Activated T-helper 1 cell treated with anti-CD3 and anti-CD28 coated beads, Interleukin-12 subunit alpha, Interleukin-12 subunit beta, Interleukin-2, Interleukin-4 antibody, amounts not matched to agents 30 ng/mL and 10 ng/mL and 1 ng/mL, durations not matched to agents 14 hours and 24 hours and 36 hours (primary cell): ENCODE data around the gene TSTD2. TPM values are rescaled to one million over a fixed set of nuclear protein-coding genes. Genes with fewer than 3 reads are reported as not detected.

Experiments used
- DNase-seq: peaks from one replicate; pipeline ENCODE4 v3.0.0; 2021; ENCODE audit warnings: low spot score
- H3K27ac Mint-ChIP-seq: one replicate; pipeline ENCODE4 v1.8.0; 2021; ENCODE audit warnings: mild to moderate bottlenecking, mixed read lengths
- H3K27me3 Mint-ChIP-seq: one replicate; pipeline ENCODE4 v1.8.0; 2022; ENCODE audit warnings: mild to moderate bottlenecking, moderate library complexity, mixed read lengths; ENCODE audit not compliant: insufficient read depth
- H3K36me3 Mint-ChIP-seq: one replicate; pipeline ENCODE4 v1.8.0; 2021; ENCODE audit warnings: low read depth, mixed read lengths
- H3K4me1 Mint-ChIP-seq: one replicate; pipeline ENCODE4 v1.8.0; 2021; ENCODE audit warnings: low read depth, mixed read lengths
- H3K4me3 Mint-ChIP-seq: one replicate; pipeline ENCODE4 v1.8.0; 2021; ENCODE audit warnings: mild to moderate bottlenecking, moderate library complexity, mixed read lengths
- H3K9me3 Mint-ChIP-seq: one replicate; pipeline ENCODE4 v1.8.0; 2021; ENCODE audit warnings: mixed read lengths
- intact Hi-C: fragments of 100-400 bp; cut with micrococcal nuclease; formaldehyde crosslinking; loops from one replicate; pipeline ENCODE4 v1.15.1; 2024
- total RNA-seq: library from RNA; stranded (reverse); gene quantifications from 2 replicates; pipeline ENCODE4 v1.2.3, GENCODE V29; 2022

TSTD2 gene
- total RNA-seq, 1 donor from 2014 or later, result 16.4 TPM

DNA sequence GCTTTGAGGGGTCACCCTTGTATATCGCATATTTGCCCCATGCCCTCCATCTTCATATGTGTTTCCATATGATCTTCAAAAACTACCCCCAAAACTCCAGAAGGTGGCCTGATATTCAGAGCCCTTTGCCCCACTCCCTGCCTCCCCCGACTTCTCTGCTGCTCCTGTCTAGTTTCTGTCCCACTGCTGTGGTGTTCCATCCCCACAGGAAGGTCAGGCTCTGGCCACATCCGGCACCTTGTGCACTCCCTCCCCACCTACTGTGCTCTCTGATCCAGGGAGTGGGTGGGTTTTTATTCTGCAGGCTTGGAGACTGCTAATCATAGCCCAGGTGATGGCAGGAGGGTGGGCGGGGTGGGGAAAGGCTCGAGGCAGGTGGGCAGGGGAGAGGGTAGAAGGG is 79.3 kb downstream of the TSTD2 start:
- H3K4me1 Mint-ChIP-seq, result peaks cover 7% of the 10 kb centered on the region
- no peak for DNase-seq
- intact Hi-C loops, result no loop called here
- H3K4me3 Mint-ChIP-seq, result no peak overlapping the region
- no peaks in the 10 kb centered on the region for H3K36me3 Mint-ChIP-seq
- no peaks in the 10 kb centered on the region for H3K9me3 Mint-ChIP-seq
- H3K27me3 Mint-ChIP-seq, result peaks cover 20% of the 10 kb centered on the region
- H3K27ac Mint-ChIP-seq, result no peak overlapping the region

DNA sequence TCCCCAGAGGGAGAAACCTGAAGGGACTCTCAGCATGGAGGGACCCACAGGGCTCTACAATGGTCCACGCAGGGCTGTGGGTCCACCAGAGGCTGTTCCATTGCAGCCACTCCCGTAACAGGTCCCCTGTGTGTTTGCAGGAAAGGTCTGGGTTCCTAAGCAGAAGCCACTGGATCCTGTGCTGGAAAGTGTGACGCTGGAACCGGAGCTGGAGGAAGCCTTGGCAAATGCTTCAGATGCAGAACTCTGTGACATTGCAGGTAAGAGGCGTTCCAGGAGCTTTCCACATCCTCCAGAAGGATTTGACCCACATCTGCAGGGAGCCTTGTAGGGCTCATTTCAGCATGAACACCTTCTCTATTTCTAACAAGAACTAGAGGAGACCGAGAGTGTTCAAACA is 80.0 kb downstream of the TSTD2 start:
- Mint-ChIP-seq H3K27ac (no peak overlapping the region), H3K27me3 (peaks cover 20% of the 10 kb centered on the region)
- no peak for DNase-seq

DNA sequence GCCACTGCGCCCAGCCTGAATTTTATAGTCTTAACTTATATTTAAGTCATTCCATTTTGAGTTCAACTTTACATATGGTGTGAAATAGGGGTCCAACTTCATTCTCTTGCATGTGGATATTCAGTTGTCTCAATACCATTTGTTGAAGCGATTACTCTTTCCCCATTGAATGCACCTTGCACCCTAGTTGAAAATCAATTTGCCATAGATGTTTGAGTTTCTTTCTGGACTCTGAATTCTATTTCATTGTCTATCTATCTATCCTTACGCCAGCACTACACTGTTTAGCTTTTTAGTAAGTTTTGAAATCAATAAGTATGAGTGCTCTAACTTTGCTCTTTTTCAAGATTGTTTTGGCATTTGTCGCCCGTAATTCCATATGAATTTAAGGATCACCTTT is 81.9 kb downstream of the TSTD2 start:
- no peak overlapping the region for H3K27ac Mint-ChIP-seq
- no peaks in the 10 kb centered on the region for H3K4me1 Mint-ChIP-seq
- DNase-seq, result no peak
- peaks cover 25% of the 10 kb centered on the region for H3K27me3 Mint-ChIP-seq
- intact Hi-C loops, result no loop called here
- no peak overlapping the region for H3K4me3 Mint-ChIP-seq
- no peaks in the 10 kb centered on the region for H3K36me3 Mint-ChIP-seq
- no peaks in the 10 kb centered on the region for H3K9me3 Mint-ChIP-seq

More for the DNA sequence above, 80.0 kb downstream of the TSTD2 start:
- Mint-ChIP-seq H3K9me3 (no peaks in the 10 kb centered on the region), H3K36me3 (no peaks in the 10 kb centered on the region), H3K4me1 (peaks cover 4% of the 10 kb centered on the region), H3K4me3 (no peak overlapping the region)
- intact Hi-C loops, result no loop called here

DNA sequence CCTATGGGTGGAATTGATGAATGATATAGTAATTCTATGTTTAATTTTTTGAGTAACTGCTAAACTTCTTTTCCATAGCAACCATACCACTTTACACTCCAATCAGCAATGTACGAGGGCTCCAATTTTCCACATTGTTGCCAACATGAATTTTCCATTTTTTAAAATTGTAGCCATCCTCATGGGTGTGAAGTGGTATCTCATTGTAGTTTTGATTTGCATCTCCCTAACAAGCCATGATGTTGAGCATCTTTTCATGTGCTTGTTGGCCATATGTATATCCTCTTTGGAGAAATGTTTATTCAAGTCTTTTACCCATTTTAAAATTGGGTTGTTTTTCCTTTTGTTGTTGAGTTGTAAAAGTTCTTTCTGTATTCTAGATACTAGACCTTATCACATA is 82.8 kb downstream of the TSTD2 start:
- H3K4me1 Mint-ChIP-seq, result no peaks in the 10 kb centered on the region
- intact Hi-C loops, result no loop called here

More for the DNA sequence above, 82.8 kb downstream of the TSTD2 start:
- Mint-ChIP-seq H3K27ac (no peak overlapping the region), H3K9me3 (no peaks in the 10 kb centered on the region), H3K27me3 (peaks cover 25% of the 10 kb centered on the region), H3K4me3 (no peak overlapping the region), H3K36me3 (no peaks in the 10 kb centered on the region)
- no peak for DNase-seq

Other genes with a start within 250 kb of the TSTD2 start
- gene TDRD7, start 221.3 kb downstream of the TSTD2 start, total RNA-seq, result 4.7 TPM in 2 replicates
- 0.81 and 0.86 TPM in 2 replicates for gene TMOD1, start 131.7 kb downstream of the TSTD2 start, total RNA-seq
- 43.2 and 50.5 TPM in 2 replicates for gene NCBP1, start 453 bp upstream of the TSTD2 start, total RNA-seq
- 10.6 and 11.3 TPM in 2 replicates for gene XPA, start 64.0 kb upstream of the TSTD2 start, total RNA-seq
- gene FOXE1, start 219.9 kb upstream of the TSTD2 start, total RNA-seq, result 0.05 TPM in 1 of 2 replicates, not detected in the other